B cell (primary cell): ENCODE measurements around the gene CXXC5. TPM values are rescaled to one million over a fixed set of nuclear protein-coding genes. Genes with fewer than 3 reads are reported as not detected.

Source experiments
- ATAC-seq: fragments of 200-7000 bp; cut with Tn5 transposase; one replicate; pipeline ENCODE4 v1.10.0; 2021; ENCODE audit warnings: low read depth, mild to moderate bottlenecking, moderate number of reproducible peaks, moderate library complexity
- CTCF ChIA-PET: fragments of 350-600 bp; sonication (Branson Sonifier 250); formaldehyde crosslinking; loops from one replicate; lab custom pipeline; 2021; ENCODE audit warnings: antibody characterized with exemption, inconsistent platforms; lab: Charles Lee
- POLR2A ChIA-PET: fragments of 350-600 bp; sonication (Branson Sonifier 250); formaldehyde crosslinking; loops from one replicate; lab custom pipeline; 2021; ENCODE audit warnings: antibody characterized with exemption; lab: Charles Lee
- DNase-seq: peaks from one replicate; pipeline ENCODE4 v3.0.0; 2013
- H2AFZ ChIP-seq: 2 replicates; pipeline ENCODE4 v1.6.1; 2012; ENCODE audit warnings: mild to moderate bottlenecking, low read depth, low read length; ENCODE audit not compliant: insufficient read depth, poor library complexity, severe bottlenecking
- H3K27ac ChIP-seq, 2 donors: 1 replicate in 1 of 2; 2 replicates in 1 of 2; pipeline ENCODE4 v1.5.1; 2012 to 2013; ENCODE audit warnings: low read length in 2 of 2, mild to moderate bottlenecking in 2 of 2, moderate library complexity in 1 of 2
- H3K27me3 ChIP-seq, 4 experiments: fragments of 200-600 bp in 1 of 4; sonication (generic) in 1 of 4; replicated peaks in 1 of 4; 1 replicate in 2 of 4; 2 replicates in 2 of 4; pipeline versions ENCODE4 v1.6.1 to v1.7.0; 2013 to 2016; ENCODE audit warnings: low read length in 3 of 4, mild to moderate bottlenecking in 2 of 4, mixed read lengths in 1 of 4, moderate library complexity in 1 of 4; ENCODE audit not compliant: insufficient read depth in 4 of 4, control insufficient read depth in 3 of 4; ENCODE audit errors: control extremely low read depth in 1 of 4
- H3K36me3 ChIP-seq, 2 experiments: replicated peaks in 1 of 2; 1 replicate in 1 of 2; 2 replicates in 1 of 2; pipeline versions ENCODE4 v1.6.1 to v1.7.1; 2013; ENCODE audit warnings: low read length in 1 of 2; ENCODE audit not compliant: insufficient read depth in 2 of 2, control insufficient read depth in 1 of 2; ENCODE audit errors: control extremely low read depth in 1 of 2, extremely low read depth in 1 of 2
- H3K4me1 ChIP-seq, 2 donors: fragments of 200-600 bp in 1 of 2; sonication (generic) in 1 of 2; 1 replicate in 1 of 2; 2 replicates in 1 of 2; pipeline versions ENCODE4 v1.5.1 to v1.6.1; 2013 to 2017; ENCODE audit warnings: low read length in 2 of 2; ENCODE audit not compliant: control insufficient read depth in 2 of 2, insufficient read depth in 2 of 2
- H3K4me2 ChIP-seq: replicated peaks from 2 replicates; pipeline ENCODE3; 2012; ENCODE audit warnings: mild to moderate bottlenecking, low read depth, low read length; ENCODE audit not compliant: poor library complexity, severe bottlenecking
- H3K4me3 ChIP-seq, 5 experiments: fragments of 200-600 bp in 1 of 5; sonication (generic) in 1 of 5; 1 replicate in 3 of 5; 2 replicates in 2 of 5; pipeline versions ENCODE4 v1.5.1 to v1.7.0; 2011 to 2016; ENCODE audit warnings: low read length in 4 of 5, mild to moderate bottlenecking in 4 of 5, low read depth in 2 of 5, control low read depth in 1 of 5, moderate library complexity in 1 of 5; ENCODE audit not compliant: insufficient read depth in 1 of 5; ENCODE audit errors: control extremely low read depth in 1 of 5, extremely low read depth in 1 of 5
- H3K79me2 ChIP-seq: fragments of 200-600 bp; sonication (generic); one replicate; pipeline ENCODE4 v1.6.0; 2016; ENCODE audit warnings: low read length; ENCODE audit not compliant: control insufficient read depth, insufficient read depth
- H3K9ac ChIP-seq: fragments of 200-600 bp; sonication (generic); 2 replicates; pipeline ENCODE4 v1.6.1; 2017; ENCODE audit warnings: mild to moderate bottlenecking, low read length, moderate library complexity
- H3K9me3 ChIP-seq, 3 donors: one replicate each; pipeline versions ENCODE4 v1.6.1 to v1.7.1; 2013; ENCODE audit warnings: low read length in 2 of 3; ENCODE audit not compliant: control insufficient read depth in 2 of 3, insufficient read depth in 1 of 3; ENCODE audit errors: control extremely low read depth in 1 of 3
- H4K20me1 ChIP-seq: 2 replicates; pipeline ENCODE4 v1.6.0; 2012; ENCODE audit warnings: mild to moderate bottlenecking, low read length; ENCODE audit not compliant: insufficient read depth, control insufficient read depth, poor library complexity, severe bottlenecking
- H3K27ac Mint-ChIP-seq: one replicate; pipeline ENCODE4 v1.8.0; 2021; ENCODE audit warnings: mixed read lengths
- H3K27me3 Mint-ChIP-seq: one replicate; pipeline ENCODE4 v1.8.0; 2021; ENCODE audit warnings: mixed read lengths
- H3K4me1 Mint-ChIP-seq: one replicate; pipeline ENCODE4 v1.8.0; 2021; ENCODE audit warnings: mixed read lengths
- H3K4me3 Mint-ChIP-seq: one replicate; pipeline ENCODE4 v1.8.0; 2021; ENCODE audit warnings: mixed read lengths
- H3K9me3 Mint-ChIP-seq: one replicate; pipeline ENCODE4 v1.8.0; 2022; ENCODE audit warnings: mixed read lengths; ENCODE audit not compliant: insufficient read depth
- EZH2 ChIP-seq: IDR thresholded peaks from 2 replicates; pipeline ENCODE4 v1.6.1; 2012; ENCODE audit warnings: borderline replicate concordance, low read depth, mild to moderate bottlenecking, moderate library complexity, low read length; ENCODE audit not compliant: insufficient read depth, poor library complexity, severe bottlenecking
- WGBS: methylation state at CpG from one replicate; pipeline ENCODE4 v1.1.5; 2013; ENCODE audit warnings: missing lambda C conversion rate; ENCODE audit not compliant: insufficient coverage; 5-methylcytosine and 5-hydroxymethylcytosine counted together
- intact Hi-C: fragments of 100-400 bp; cut with micrococcal nuclease; formaldehyde crosslinking; loops from one replicate; pipeline ENCODE4 v1.10.0; 2022
- polyA plus RNA-seq: library from polyadenylated mRNA; depleted of rRNA; stranded (reverse); fragments of >200 nt; gene quantifications from 2 replicates; pipeline ENCODE4 v1.2.3, GENCODE V29; 2012
- total RNA-seq, 2 donors: library from RNA; stranded (reverse); fragments of 120-200 nt in 1 of 2; gene quantifications; 1 replicate in 1 of 2; 2 replicates in 1 of 2; pipeline versions ENCODE4 v1.2.3 to v1.2.4, GENCODE V29; 2013 to 2022
- TF ChIP-seq, protein P1 (sequence below): fragments of 200-600 bp; IDR thresholded peaks from one replicate; pipeline ENCODE4 v1.8.0; 2022; ENCODE audit warnings: antibody characterized with exemption, mild to moderate bottlenecking

Gene CXXC5
- total and polyA plus RNA-seq, 2 donors (not counting 1 experiment from before 2014, with no cell fraction given) = 126 to 143 TPM

DNA sequence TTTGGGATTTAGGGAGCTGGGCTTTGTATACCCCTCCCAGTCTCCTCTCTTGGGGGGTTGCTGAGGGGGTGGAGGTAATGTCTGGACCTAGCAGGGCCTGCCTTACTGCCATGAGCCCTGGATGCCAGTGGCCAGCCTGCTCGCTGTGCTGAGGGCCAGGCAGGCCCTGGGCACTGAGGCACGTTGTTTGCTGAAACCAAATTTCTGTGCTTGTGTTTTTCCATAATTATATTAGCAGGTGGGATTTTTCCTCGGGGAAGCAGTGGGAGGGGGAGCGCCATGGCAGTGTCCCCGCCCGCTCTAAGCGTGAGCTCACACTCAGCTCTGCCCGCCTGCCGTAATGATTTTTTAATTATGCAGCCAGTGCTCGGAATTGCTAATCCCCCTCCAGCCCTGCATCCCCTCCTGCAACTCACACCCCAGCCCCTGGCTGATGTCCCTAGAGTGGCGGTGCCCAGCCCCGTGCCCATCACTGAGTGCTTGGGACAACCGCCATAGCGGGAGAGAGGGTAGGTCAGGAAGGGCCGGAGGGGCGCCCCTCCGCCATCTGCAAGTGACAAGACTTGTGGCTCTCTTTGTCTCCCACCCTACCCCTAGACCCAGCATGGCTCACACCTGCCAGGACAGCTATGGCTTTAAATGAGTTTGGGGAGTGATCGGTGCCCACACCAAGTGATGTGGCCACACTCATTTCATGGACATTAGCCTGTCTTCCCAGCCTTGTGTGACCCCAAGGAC, 20.9 kb downstream of the CXXC5 start:
- intact Hi-C loops = no loop called here
- ATAC-seq = no peak
- no peak for DNase-seq
- Histone ChIP-seq H3K9me3 (no peaks in the 10 kb centered on the region), H3K4me3 (peak overlapping the region; percentile 40 to 71 (median 50)), H3K9ac (peak overlapping the region; percentile 70), H2AFZ (no peak overlapping the region), H3K27ac (peak overlapping the region; percentile 89 to 90), H3K79me2 (peaks cover 100% of the 10 kb centered on the region), H3K36me3 (peaks cover 0 to 35% of the 10 kb centered on the region in 2 experiments), H3K4me1 (peaks cover 90 to 98% of the 10 kb centered on the region in 2 donors), H3K27me3 (no peaks in the 10 kb centered on the region), H3K4me2 (peak overlapping the region; percentile 94), H4K20me1 (peaks cover 95% of the 10 kb centered on the region)
- TF ChIP-seq EZH2 = no peak
- TF ChIP-seq, protein P1, sequence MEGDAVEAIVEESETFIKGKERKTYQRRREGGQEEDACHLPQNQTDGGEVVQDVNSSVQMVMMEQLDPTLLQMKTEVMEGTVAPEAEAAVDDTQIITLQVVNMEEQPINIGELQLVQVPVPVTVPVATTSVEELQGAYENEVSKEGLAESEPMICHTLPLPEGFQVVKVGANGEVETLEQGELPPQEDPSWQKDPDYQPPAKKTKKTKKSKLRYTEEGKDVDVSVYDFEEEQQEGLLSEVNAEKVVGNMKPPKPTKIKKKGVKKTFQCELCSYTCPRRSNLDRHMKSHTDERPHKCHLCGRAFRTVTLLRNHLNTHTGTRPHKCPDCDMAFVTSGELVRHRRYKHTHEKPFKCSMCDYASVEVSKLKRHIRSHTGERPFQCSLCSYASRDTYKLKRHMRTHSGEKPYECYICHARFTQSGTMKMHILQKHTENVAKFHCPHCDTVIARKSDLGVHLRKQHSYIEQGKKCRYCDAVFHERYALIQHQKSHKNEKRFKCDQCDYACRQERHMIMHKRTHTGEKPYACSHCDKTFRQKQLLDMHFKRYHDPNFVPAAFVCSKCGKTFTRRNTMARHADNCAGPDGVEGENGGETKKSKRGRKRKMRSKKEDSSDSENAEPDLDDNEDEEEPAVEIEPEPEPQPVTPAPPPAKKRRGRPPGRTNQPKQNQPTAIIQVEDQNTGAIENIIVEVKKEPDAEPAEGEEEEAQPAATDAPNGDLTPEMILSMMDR = no peak
- POLR2A ChIA-PET = interaction anchor here (1.4 to 9.7 kb wide), 8 partner anchors 9 to 97 kb away, joined by 5 to 266 read pairs (median 26); partner anchors contain the start of gene CXXC5
- H3K9me3 Mint-ChIP-seq = no peaks in the 10 kb centered on the region
- CTCF ChIA-PET = interaction anchor here (0.7 to 11.4 kb wide), 9 partner anchors 14 to 247 kb away, joined by 3 to 215 read pairs (median 18); partner anchors contain the start of gene CXXC5
- H3K4me1 Mint-ChIP-seq = peaks cover 91% of the 10 kb centered on the region
- H3K27me3 Mint-ChIP-seq = no peaks in the 10 kb centered on the region
- WGBS = 23% methylated on average over 5 of the region's 18 CpGs
- H3K27ac Mint-ChIP-seq = peak overlapping the region; percentile 95
- H3K4me3 Mint-ChIP-seq = peak overlapping the region; percentile 86
